ENCODE measurements around the gene UBL3.

DNA sequence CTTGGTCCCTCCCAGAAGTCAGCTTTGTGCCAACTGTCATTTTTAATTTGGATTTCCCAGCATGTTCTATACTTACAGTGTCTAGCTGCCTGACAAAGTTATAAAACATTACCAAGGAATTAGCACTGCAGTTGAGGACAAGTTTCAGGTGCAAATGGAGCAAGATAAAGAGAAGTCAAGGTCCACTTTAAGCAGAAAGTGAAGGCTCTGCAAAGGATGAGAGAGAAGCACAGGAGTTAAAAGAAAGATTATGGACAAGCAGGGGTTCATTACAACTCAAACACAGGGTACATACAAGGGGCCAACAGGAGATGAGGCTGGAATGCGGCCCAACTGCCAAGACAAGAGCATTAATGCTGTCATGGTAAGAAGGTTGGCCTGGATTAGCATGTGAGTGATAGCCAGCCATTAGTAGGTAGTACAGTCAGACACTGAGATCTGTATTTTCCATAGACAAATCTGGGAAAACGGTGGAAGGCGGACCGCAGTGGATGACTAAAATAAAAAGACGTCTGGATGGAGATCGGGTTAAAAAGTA, 17.6 kb downstream of the UBL3 start:
- no peak for TF ChIP-seq GATA3 (IDR thresholded peaks at IDR 0.05; ENCODE audit: low read depth, low read length)
- no peak for TF ChIP-seq GATA2 (IDR thresholded peaks at IDR 0.05; ENCODE audit: low read depth, low read length)

Measured in SH-SY5Y (cell line).